LHCN-M2 (cell line): ENCODE results near the gene KIF1C. TPM values are rescaled to one million over a fixed set of nuclear protein-coding genes. Genes with fewer than 3 reads are reported as not detected.

Experiments used
- DNase-seq: peaks from one replicate; pipeline ENCODE4 v3.0.0-alpha.2; 2012; ENCODE audit warnings: low read depth
- polyA plus RNA-seq: library from polyadenylated mRNA; unstranded; fragments of >200 nt; gene quantifications from one replicate; pipeline ENCODE4 v1.2.1, GENCODE V29; 2012; ENCODE audit warnings: missing spikeins
- total RNA-seq: library from RNA; depleted of rRNA; stranded (reverse); fragments of >200 nt; gene quantifications from 2 replicates; pipeline ENCODE4 v1.2.3, GENCODE V29; 2014; rRNA removed

Gene KIF1C
- total RNA-seq: 75.9 and 82.0 TPM in 2 replicates
- 149 TPM for polyA plus RNA-seq

DNA sequence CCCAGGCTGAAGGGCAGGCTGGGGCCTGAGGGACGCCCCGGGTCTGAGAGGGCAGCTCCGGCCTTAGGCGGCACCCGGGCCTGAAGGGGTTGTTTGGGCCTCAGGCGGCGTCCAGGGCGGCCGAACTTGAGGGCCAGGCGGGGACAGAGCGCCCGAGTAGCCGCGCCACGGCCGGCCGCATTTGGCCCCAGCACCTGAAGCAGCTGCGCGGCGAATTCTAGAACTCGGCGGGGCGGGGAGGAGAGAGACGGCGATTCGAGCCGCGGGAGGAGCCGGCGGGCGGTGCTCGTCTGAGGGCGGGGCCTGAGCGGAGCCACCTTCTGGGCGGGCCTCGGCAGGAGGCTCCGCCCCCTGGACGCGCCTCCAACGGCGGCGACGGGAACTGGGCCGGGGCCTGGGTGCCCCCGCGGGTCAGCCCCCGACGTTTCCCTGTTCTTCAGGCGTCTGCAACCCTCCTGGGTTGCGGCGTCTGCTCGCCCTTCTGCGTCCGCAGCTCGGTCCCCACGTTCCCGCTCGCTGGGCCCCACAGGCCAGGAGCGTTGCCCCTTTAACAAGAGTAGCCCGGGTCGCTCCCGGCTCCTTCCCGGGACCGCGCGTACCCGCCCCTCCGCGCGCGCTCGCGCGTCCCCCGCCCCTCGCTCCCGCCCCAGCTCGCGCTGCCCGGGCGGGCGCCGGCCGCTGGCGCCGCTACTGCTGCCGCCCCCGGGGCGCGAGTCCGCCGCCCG is at the start of gene KIF1C, which contains the start of gene INCA1:
Gene KIF1C, plus strand, starts transcription at position 649 of the 725 bp plus-strand sequence. CDS start 2,297 bp downstream, outside the sequence.
Gene INCA1, minus strand, starts transcription at position 221 of the 725 bp plus-strand sequence. CDS start 3,085 bp downstream, outside the sequence.
- DNase-seq: peak; percentile 84

DNA sequence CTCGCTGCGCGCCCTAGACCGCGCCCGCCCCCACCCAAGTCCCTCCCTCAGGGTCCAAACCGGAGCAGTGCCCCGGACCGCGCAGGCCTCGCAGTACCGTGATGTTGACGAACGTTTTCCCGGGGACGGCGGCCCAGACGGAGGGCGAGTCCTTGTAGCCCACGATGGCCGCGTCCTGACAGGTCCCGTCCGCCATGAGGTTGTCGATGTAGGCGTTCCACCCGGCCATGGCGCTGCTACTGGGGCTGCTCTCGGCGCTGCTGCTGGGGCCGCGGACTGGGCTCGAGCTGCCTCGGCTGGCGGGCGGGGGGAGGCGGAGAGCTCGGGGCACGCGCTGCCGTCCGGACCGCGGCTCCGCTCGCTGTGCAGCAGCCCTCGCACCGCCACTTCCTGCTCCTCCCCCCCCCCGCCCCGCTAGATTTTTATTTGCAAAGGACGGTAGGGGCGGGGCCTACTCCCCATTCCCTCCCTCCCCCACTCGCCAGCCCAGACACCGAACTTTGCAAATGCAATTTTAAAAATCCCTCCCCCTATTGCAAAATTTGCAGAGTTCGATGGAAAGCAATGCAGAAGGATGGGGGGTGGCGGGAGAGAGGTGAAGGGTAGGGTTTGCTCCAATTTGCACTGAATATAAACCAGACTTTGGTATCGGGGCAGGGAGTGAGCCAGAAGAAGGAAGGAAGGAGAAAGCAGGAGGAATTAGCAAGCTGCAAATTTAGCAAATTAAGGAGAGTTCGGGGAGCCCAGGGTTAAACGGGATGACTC is 49.4 kb upstream of the KIF1C start, which contains the start of gene PFN1:
Gene PFN1, minus strand, starts transcription at position 365 of the 765 bp plus-strand sequence. Its CDS starts 136 bp downstream, at position 229.
- DNase-seq: peak; percentile 92

DNA sequence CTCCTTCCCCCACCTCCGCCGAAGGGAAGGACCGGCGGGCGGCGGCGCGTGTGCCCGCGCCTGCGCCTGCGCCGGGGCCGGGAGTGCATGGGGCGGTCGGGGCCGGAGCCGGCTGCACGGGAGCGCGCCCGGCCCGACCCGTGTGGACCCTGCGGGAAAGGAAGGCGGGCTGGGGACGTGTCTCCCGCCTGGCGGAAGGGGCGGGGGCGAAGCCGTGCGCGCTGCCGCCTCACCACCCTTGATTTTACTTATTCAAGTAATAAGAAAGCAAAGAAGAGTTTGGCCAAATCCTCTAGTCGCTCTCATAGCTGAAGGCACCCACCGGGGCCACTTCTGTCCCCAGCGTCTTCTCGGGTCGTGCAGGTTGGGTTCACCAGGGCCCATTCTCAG is 48.8 kb upstream of the KIF1C start:
- peak; percentile 90 for DNase-seq

DNA sequence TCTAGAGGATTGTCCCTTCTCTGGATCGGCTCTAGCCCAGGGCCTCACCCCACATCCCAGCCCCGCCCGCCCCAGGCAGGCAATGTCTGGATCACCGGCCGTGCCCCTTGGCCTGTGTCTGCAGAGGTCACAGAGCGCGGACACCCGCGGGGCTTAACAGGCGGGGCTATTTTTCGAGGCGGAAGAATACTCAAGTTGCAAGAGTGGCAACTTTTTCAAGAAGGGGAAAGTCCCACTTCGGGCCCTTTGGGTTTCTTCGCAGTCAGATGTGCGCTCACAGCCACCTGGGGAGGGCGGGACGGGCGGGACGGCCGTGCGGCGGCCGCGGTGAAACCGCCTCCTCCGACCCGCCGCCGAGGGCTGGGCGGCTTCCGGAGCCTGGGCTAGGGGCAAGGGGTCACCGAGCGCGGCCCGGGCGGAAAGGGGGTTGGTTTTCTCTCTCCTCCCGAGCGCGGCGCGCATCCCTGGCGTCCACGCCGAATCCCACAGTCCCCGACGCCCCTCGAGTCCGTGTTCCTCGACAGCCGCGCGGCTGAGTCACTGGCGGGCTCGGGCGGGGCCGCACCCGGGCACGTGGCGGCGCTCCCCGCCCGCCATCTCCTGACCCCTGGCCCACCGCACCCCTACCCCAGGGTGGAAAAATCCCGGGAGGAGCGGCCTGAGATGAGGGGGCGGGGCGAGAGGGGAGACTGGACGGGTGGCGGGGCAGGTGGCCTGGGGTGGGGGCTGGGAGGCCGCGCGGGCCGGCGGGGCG is 48.3 kb upstream of the KIF1C start:
- peak; percentile 76 for DNase-seq

DNA sequence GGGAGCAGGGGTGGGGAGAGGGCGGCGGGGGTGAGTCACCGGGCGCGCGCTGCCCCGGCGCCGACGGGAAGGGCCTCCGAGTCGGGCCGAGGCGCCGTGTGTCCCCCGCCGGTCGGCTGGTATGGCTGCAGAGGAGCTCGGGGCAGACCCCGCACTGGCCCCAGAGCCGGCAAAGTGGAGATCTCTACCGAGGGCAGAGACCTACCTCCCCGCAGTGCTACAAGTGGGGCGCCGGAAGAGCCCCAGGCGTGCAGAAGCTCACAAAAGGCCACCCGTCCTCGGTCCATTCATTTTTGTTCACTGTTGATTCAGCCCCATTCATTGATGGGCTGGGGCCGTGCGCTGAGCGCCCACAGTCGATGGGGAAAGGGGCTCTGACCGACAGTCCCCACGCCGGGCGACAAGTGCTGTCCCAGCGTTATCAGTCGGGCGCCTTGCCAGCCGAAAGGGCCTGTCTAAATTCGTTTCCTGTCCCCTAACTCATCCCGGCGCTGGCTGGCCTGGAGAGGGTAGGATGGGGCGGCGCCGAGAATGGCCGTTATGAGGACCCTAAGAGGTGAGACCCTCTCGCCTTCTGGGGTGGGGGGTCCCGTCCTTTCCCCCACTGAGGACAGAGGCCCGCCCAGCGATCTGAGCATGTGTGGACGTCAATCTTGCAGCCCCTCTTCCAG is 47.5 kb upstream of the KIF1C start:
- no peak for DNase-seq

DNA sequence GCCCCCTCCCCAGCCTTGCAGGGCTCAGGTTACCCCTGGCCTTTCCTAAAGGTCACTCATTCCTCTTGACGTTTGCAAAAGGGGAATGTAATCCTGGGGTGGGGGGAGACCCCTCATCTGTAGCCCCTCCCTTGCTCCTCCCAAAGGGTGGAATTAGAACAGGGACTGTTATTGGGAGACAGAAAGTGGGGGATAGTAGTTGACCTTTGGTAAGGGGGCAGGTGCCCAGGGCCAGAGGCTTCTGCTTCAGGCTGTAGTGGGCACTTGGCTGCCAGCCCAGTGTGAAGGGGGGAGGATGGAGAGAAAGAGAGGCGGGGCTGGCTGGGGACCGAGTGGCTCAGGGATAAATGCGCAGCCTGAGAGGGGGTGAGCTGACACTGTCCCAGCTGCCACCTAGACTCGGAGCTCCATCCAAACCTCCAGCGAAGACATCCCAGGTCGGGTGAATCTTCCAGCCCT is 47.0 kb upstream of the KIF1C start, which contains the start of gene ENO3:
Gene ENO3, plus strand, starts transcription at position 374 of the 459 bp plus-strand sequence. CDS start 711 bp downstream, outside the sequence.
- no peak for DNase-seq

DNA sequence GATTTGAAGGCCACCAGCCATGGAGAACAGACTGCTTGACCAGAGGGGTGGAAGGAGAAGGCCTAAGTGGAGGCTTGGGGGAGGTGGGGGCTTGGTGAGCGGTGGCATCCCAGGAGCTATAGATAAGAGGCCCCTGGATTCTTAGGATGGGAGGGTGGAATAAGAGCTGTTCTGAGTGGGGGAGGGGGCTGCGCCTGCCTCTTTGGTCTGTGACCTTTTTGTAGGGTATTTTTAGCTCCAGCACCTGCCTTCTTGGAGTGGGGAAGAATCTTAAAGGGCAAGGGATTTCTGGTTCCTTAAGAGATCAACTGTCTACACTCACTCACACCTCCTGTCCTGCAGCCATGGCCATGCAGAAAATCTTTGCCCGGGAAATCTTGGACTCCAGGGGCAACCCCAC is 46.3 kb upstream of the KIF1C start:
- DNase-seq: peak; percentile 32

DNA sequence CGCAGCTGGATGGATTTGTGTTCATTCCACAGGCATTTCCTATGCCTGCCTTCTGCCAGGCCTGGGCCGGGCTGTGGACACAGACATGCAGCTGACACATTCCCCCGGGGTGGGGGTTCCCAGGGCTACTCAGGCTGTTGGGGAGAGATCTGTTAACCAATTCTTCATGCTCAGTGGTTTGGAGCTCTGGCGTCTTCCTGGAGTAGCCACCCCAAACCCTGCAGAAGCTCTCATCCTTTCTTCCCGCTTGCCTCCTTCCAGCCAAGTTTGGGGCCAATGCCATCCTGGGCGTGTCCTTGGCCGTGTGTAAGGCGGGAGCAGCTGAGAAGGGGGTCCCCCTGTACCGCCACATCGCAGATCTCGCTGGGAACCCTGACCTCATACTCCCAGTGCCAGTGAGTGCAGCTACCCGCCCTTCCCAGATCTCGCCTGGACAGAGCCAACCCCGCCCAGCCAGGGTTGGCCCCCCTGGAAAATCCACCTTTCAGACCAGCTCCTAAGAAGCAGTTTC is 44.2 kb upstream of the KIF1C start:
- peak; percentile 89 for DNase-seq

DNA sequence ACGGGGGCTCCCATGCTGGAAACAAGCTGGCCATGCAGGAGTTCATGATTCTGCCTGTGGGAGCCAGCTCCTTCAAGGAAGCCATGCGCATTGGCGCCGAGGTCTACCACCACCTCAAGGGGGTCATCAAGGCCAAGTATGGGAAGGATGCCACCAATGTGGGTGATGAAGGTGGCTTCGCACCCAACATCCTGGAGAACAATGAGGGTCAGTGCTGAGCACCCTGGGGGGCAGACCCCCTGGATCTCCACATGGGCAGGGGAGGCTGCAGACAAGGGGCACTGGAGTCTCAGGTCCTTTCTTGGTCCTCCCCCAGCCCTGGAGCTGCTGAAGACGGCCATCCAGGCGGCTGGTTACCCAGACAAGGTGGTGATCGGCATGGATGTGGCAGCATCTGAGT is 42.7 kb upstream of the KIF1C start:
- DNase-seq: no peak

DNA sequence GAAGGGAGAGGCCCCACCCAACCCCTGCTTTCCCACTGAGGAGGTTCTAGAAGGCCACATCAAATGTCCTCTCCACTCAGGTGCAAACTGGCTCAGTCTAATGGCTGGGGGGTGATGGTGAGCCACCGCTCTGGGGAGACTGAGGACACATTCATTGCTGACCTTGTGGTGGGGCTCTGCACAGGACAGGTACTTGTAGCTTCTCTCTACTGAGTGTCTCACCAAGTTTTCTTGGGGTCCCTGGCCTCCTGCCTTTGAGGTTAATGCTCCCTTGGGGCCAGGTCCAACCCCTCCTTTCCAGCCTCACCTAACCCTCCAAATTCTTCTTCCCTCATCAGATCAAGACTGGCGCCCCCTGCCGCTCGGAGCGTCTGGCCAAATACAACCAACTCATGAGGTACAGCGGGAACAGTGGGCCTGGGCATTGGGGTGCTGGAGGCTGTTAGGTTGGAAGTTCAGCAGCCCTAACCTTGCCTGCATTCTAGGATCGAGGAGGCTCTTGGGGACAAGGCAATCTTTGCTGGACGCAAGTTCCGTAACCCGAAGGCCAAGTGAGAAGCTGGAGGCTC is 41.2 kb upstream of the KIF1C start:
- DNase-seq: no peak

DNA sequence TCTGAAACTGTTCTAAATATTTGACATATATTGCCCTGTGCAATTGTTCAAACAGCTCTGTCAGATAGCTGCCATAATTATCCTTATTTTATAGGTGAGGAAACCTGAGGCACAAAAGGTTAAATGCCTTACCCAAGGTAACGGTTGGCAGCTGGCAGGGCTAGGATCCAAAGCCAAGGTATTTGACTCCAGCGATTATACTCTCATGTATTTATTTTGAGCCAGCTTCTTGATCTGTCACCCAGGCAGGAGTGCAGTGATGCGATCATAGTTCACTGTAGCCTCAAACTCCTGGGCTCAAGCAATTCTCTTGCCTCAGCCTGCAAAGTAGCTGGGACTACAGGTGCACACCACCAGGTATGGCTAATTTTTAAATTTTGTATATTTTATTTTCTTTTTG is 39.6 kb upstream of the KIF1C start:
- no peak for DNase-seq

DNA sequence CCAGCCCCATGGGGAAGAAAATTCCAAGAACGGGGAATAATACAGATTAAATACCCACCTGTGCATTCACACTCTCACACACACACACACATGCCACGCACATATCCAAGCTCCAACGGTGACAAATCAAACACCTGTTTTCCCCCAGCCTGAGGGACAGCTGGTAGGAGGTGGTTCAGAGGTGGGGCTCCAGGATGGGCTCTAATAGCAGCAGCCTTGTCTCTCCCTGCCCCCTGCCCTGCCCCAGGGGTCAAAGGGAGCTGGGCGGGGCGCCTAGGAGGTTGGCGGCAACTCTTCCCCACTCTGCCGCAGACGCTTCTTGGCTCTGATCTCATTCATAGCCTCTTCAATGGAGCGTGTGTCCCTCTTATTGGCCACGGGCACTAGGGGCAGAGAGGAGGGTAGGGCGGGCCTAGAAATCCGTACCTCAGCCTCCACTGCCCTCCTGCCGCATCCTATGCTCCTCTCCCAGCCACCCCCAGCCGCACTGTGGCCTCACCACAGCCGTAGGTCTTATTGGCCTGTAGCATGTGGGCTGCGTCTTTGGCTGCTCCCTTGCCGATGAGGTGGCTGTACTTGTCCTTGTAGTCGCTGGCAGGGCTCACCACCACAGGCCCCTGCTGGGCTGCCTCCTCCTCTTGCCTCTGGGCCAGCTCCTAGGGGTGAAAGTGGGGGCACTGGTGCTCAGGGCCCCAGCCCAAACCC is 38.3 kb upstream of the KIF1C start:
- peak; percentile 27 for DNase-seq

DNA sequence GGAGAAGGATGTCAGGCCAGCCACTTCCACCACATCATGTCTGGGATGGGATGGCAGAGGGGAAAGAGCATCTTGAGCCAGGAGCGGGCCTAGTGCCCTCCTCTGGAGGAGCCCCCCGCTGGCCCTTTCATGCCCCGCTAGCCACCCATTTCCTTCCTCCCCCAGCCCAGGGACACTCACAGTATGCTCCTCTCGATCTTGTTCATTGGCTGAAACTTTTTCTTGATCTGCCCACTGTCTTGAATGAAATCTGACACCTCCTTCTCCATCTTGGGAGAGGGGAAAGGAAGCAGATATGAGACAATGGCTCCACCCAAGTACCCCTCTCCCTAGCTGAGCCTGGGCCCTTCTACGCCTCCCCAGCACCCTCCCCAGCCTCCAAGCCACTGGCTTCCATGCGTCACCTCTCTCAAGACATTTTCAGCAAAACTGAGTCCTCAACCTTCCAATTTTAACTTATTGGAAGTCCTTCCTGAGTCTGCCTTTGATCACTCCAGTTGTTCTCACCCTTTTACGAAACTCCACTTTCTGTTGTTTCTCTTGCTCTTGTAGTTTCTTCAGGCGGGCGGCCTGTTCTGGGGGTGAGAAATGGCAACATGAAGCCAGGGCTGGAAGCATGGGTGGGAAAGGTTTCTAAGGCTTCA is 37.3 kb upstream of the KIF1C start:
- DNase-seq: no peak

DNA sequence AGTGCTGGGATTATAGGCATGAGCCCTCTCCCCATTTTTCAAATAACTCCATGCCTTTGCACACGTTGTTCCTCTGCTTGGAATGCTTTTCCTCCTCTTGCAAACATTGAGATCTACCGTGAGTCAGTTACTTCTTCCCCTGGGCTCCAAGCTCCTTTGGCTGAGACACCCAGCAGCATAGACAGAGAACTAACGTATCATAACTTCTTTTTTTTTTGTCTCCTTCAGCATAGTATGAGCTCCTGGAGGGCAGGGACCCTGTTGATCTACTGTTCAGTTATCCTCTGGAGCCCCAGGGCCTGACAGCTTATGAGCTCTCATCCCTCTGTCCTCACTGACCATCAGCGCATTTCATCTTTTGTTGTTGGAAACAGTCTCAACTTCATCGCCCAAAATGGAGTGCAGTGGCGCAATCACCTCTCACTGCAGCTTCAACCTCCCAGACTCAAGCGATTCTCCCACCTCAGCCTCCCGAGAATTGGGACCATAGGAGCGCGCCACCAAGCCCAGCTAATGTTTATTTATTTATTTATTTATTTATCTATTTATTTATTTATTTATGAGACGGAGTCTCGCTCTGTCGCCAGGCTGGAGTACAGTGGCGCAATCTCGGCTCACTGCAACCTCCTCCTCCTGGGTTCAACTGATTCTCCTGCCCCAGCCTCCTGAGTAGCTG is 32.3 kb upstream of the KIF1C start:
- no peak for DNase-seq

DNA sequence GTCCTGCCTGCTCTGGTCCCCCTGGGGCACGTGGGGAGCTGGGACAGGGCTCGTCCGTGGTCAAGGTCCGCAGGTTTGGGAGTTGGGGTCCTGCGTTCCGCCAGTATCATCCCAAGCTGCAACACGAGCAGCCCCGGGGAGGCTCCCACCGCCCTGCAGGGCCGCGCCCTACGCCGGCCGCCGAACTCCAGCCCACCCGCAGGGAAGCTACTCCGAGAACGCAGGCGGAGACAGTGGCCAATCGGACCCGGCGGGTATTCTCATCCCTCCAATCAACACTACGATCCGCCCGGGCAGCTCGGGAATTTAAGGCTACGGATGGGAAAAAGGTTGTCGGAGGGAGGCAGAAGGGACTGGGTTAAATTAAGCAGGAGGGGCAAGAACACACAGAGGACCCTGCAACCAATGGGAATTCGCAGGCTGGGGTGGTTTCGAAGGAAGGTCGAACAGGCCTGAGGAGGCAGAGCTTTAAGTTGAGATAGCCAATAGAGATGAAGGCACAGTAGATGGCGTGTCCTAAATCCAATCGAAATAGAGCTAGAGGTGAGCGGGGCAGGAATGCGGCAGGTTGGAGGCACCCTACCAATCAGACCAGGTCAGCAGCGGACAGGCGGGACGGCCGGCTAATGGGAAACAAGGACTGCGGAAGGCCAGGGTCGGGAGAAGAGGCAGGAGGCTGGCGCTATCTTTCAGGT is 30.8 kb upstream of the KIF1C start:
- DNase-seq: peak; percentile 100

DNA sequence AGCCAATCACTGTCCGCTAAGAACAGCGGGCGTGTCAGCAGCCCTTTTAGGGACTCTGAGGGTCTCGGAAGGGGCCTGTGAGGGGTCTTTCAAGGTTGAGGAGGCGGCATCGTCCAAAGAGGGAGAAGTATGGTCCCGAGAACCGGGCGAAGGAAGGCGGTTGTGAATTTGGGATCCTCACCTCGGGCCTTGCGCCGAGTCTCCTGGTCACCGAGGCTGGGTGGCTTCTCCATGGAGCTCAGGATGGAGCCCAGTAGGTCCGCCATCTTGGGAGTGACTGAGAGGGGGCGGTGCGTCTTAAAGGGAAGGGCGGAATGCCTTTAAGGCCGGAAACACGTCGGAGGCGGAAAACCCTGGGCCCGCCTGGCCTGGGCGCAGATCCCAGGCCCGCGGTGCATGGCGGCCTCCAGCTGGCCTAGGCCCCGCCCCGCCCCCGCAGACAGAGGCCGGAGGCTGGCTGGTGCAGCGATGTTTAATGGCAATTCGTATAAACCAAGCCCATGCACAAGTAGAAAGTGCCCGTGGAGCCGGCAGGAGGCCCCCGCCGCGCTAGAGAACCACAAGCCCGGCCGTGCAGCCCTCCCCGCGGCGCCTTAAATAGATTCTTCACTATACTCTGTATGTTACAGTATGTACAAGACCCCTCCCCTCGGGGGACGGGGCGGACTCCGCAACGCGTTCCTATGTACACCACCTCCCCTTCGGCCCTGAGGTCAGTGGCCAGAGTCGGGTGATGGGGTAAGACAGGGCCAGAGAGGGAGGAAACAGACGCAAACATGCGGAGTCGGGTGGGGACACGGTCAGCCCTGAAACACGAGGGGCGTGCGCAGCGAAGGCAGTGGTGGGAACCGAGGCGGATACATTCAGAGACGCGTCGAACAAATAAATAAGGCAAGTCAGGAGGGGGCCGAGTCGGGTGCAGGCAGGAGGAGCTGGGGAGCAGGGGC is 29.9 kb upstream of the KIF1C start, which contains the start of gene SPAG7:
Gene SPAG7, minus strand, starts transcription at position 279 of the 947 bp plus-strand sequence. Its CDS starts 13 bp downstream, at position 266.
- peak; percentile 95 for DNase-seq
